ENCODE results near the gene TMEM178B. TPM values are rescaled to one million over a fixed set of nuclear protein-coding genes. Genes with fewer than 3 reads are reported as not detected.

Gene TMEM178B
- total RNA-seq, 1 donor = 0.43 TPM

DNA sequence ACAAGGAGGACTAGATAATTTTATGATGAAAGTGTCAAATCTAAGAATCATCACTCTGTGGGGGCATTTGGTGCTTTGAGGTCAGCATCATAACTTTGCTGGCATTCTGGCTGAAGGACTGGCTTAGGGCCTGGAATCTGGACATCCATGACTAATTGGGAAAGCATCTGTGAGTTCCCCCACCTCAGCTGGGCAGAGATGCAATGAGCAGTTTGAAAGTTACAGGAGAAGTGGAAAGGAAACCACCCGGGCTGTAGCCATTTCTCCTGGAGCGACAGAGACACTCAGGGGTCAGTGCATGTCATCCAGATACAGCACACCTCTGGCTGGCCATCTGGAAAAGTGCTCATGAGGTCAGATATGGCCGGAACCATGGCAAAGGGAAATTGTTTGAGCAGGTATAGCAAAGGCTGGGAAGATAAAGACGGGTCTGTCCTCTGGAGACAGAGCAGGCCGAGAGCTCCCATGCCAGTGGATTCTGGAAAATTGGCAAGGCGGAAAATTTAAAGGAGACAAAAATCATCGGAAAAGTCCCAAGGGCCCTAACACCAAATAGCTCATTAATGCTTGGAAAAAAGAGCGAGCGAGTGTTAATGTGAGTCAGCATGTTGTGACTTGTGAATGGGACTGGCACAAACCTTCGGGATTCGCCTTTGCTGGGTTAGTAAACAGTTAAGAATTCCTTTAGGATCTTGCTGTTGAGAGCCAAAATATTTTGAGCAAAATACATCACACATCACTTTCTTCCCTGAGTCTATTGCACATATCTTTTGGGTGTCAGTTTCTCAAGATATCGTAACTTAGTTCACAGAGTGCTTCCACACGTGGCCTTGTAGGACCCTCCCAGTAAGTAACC lies 288.9 kb downstream of the TMEM178B start:
- peak; percentile 74 for DNase-seq (ENCODE audit: low read depth)
- H3K4me3 ChIP-seq (ENCODE audit: low read depth, low read length) = no peak overlapping the region
- no peak for TF ChIP-seq CTCF (IDR thresholded peaks at IDR 0.05; ENCODE audit: insufficient read depth, low read depth, low read length)

GRCh38 chr7:141363748-141364147 lies 289.9 kb downstream of the TMEM178B start:
- DNase-seq (ENCODE audit: low read depth) = no peak
- no peak for TF ChIP-seq CTCF (IDR thresholded peaks at IDR 0.05; ENCODE audit: insufficient read depth, low read depth, low read length)
- no peak overlapping the region for H3K4me3 ChIP-seq (ENCODE audit: low read depth, low read length)

GRCh38 chr7:141366091-141366621 lies 292.3 kb downstream of the TMEM178B start:
- DNase-seq (ENCODE audit: low read depth) = no peak
- no peak for TF ChIP-seq CTCF (IDR thresholded peaks at IDR 0.05; ENCODE audit: insufficient read depth, low read depth, low read length)
- no peak overlapping the region for H3K4me3 ChIP-seq (ENCODE audit: low read depth, low read length)

- no peak for TF ChIP-seq CTCF (IDR thresholded peaks at IDR 0.05; ENCODE audit: insufficient read depth, low read depth, low read length)
- no peak for DNase-seq (ENCODE audit: low read depth)
- H3K4me3 ChIP-seq (ENCODE audit: low read depth, low read length) = no peak overlapping the region
Observed at GRCh38 chr7:141369422-141369821, 295.6 kb downstream of the TMEM178B start.

- DNase-seq (ENCODE audit: low read depth) = no peak
- H3K4me3 ChIP-seq (ENCODE audit: low read depth, low read length) = no peak overlapping the region
- no peak for TF ChIP-seq CTCF (IDR thresholded peaks at IDR 0.05; ENCODE audit: insufficient read depth, low read depth, low read length)
Observed at GRCh38 chr7:141370178-141370577, 296.3 kb downstream of the TMEM178B start.

GRCh38 chr7:141370650-141371049 lies 296.8 kb downstream of the TMEM178B start:
- DNase-seq (ENCODE audit: low read depth) = no peak
- no peak overlapping the region for H3K4me3 ChIP-seq (ENCODE audit: low read depth, low read length)
- TF ChIP-seq CTCF (IDR thresholded peaks at IDR 0.05; ENCODE audit: insufficient read depth, low read depth, low read length) = no peak
